GM21723 (cell line): ENCODE measurements around the gene RAB35.

Experiments
- ATAC-seq: cut with Tn5 transposase; IDR thresholded peaks from one replicate; pipeline ENCODE4 v1.9.1; 2021; ENCODE audit warnings: mild to moderate bottlenecking, moderate library complexity; ENCODE audit not compliant: unreplicated experiment

RAB35 gene

GRCh38 chr12:120116441-120116791 is at the start of gene RAB35:
Gene RAB35, minus strand, starts transcription at chr12:120116753. Its CDS starts 103 bp downstream, at chr12:120116650.
- peak; percentile 12 for ATAC-seq

GRCh38 chr12:120164293-120164692 is 47.7 kb upstream of the RAB35 start:
- ATAC-seq, result no peak

GRCh38 chr12:120162763-120163162 is 46.2 kb upstream of the RAB35 start:
- ATAC-seq, result no peak

- ATAC-seq, result no peak
Measured at GRCh38 chr12:120161852-120162251, 45.3 kb upstream of the RAB35 start.

GRCh38 chr12:120159509-120160237 is 43.1 kb upstream of the RAB35 start:
- no peak for ATAC-seq

GRCh38 chr12:120158351-120158750 is 41.8 kb upstream of the RAB35 start:
- no peak for ATAC-seq

GRCh38 chr12:120157678-120158077 is 41.1 kb upstream of the RAB35 start:
- ATAC-seq, result no peak

GRCh38 chr12:120156315-120157259 is 40.0 kb upstream of the RAB35 start:
- no peak for ATAC-seq

GRCh38 chr12:120155072-120155471 is 38.5 kb upstream of the RAB35 start:
- no peak for ATAC-seq

- no peak for ATAC-seq
Measured at GRCh38 chr12:120150919-120151525, 34.5 kb upstream of the RAB35 start.

- ATAC-seq, result no peak
Measured at GRCh38 chr12:120148011-120148410, 31.5 kb upstream of the RAB35 start.

- no peak for ATAC-seq
Measured at GRCh38 chr12:120145164-120145563, 28.6 kb upstream of the RAB35 start.

GRCh38 chr12:120144215-120144614 is 27.7 kb upstream of the RAB35 start:
- ATAC-seq, result no peak

GRCh38 chr12:120142231-120142877 is 25.8 kb upstream of the RAB35 start:
- no peak for ATAC-seq

- no peak for ATAC-seq
Measured at GRCh38 chr12:120141336-120141735, 24.8 kb upstream of the RAB35 start.

- ATAC-seq, result no peak
Measured at GRCh38 chr12:120140603-120141002, 24.1 kb upstream of the RAB35 start.

GRCh38 chr12:120139958-120140357 is 23.4 kb upstream of the RAB35 start:
- ATAC-seq, result no peak

GRCh38 chr12:120138366-120138765 is 21.8 kb upstream of the RAB35 start:
- no peak for ATAC-seq

- ATAC-seq, result no peak
Measured at GRCh38 chr12:120137833-120138232, 21.3 kb upstream of the RAB35 start.

GRCh38 chr12:120136093-120136770 is 19.7 kb upstream of the RAB35 start:
- no peak for ATAC-seq
